HG02981 (cell line): ENCODE measurements around the gene NDUFA9.
A peak's percentile ranks its signal among the peaks of the same experiment; 100 is the strongest.

Experiments
- ATAC-seq: cut with Tn5 transposase; IDR thresholded peaks from one replicate; pipeline ENCODE4 v1.9.1; 2021; ENCODE audit warnings: mild to moderate bottlenecking, moderate library complexity; ENCODE audit not compliant: unreplicated experiment

Gene NDUFA9

DNA sequence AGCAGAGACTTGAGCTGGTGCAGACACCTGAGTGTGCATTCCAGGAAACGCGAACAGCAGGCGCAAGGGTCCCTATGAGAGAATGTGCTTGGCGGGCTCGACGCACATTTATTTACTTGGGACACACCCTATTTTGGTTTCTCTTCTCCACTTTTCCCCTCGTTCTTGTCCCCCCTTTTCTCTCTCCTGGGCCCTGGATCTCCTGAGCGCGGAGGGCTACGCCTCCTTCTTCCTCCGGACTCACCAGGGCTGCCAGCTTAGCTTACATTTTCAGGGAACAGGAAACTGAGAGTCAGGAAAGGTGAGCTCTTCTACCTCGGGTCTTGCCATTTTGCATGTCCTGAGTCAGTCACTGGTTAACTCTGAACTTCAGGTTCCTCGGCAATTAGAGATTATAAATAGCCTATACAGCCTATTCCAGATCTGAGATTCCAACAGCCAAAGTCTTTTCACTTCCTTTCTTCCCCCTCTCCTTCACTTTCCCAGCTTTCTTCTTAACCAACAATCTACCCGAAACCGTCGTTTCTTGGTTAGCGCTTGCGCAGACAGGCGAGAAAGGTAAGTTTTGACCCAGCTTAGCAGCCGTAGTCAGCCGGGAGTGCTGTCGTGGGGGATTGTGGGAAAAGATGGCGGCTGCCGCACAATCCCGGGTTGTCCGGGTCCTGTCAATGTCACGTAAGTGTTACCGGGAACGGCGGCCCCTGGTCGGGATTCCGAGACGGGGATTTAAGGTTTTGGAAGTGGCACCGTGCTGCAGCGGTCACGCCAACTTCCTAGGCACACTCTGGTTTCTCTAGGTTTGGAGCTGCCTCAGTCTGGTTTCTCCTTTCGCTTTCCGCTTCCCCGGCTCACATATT lies at the start of gene NDUFA9, which contains the start of gene AKAP3:
TSS of gene NDUFA9 (plus strand) at position 614 of the 857 bp plus-strand sequence. CDS start at position 627, 13 bp downstream.
TSS of gene AKAP3 (minus strand) at position 551 of the 857 bp plus-strand sequence. CDS start 10,855 bp downstream, outside the sequence.
- ATAC-seq, result peak; percentile 72

DNA sequence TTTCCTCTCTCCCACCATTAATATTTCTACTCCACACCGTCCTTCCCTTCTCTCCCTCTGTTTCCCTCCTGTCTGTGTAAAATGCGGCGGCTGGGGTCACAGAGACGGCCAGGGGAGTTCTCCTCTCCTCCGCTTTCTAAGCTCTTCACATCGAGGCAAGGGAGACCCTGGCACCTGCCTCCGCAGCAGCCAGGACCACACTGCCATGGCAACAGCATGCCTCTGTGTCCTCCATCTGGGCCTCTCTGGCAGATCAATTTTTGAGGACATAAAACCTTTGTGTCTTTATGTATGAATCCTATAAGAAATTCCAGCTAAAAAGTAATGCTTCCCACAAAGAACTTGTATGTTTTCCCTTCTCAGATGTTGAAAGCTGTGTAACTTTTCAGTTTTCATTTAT lies 45.5 kb upstream of the NDUFA9 start:
- no peak for ATAC-seq

DNA sequence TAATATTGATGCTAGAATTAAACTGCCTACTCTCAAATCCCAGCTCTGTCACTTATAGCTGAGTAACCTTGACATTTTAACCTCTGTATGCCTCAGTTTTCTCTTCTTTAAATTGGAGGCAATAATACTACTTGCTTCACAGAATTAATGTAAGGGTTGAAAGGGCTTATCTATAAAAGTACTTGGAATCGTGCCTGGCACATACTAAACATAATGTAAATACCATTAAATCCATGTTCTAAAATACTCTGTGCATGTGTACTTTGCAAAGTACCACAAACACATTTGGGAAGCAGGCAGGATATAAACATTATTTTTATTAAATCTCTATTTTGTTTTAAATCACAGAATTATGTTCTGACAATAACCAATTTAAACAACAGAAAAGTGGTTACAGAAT lies 45.0 kb upstream of the NDUFA9 start:
- ATAC-seq, result no peak

DNA sequence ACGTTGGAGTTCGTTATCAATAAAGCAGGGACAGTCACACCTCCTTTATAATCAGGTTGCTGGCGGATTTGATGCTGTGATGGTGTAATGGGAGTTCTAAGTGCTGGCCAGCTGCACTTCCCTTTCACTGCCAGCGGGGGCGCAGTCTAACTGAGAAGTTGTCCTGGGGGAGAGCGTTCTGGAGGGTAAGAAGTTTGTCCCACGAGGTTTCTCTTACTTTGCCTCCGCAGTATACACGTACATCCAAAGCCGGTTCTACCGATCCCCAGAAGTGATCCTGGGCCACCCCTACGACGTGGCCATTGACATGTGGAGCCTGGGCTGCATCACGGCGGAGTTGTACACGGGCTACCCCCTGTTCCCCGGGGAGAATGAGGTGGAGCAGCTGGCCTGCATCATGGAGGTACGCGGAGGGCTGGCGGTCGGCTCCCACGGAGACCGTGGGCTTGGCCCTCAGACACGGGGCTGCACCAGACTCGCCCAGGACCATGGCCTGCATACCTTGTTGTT lies 44.2 kb upstream of the NDUFA9 start:
- peak; percentile 90 for ATAC-seq

DNA sequence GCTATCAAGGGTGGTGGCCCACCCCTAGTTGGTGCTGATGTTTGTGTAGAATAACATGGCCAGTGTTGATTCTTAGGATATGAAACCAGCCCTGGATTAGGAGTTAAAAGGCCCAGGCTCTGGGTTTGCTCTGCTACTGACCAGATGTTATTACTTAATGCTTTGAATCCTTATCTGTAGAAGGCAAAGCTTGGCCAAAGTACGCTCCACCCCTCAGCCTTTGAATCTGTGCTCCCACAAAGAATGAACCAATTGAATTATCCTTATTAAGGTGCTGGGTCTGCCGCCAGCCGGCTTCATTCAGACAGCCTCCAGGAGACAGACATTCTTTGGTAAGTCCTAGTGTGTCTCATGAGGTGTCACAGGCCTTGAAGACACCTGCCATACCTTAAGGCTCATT lies 41.9 kb upstream of the NDUFA9 start:
- ATAC-seq, result no peak

DNA sequence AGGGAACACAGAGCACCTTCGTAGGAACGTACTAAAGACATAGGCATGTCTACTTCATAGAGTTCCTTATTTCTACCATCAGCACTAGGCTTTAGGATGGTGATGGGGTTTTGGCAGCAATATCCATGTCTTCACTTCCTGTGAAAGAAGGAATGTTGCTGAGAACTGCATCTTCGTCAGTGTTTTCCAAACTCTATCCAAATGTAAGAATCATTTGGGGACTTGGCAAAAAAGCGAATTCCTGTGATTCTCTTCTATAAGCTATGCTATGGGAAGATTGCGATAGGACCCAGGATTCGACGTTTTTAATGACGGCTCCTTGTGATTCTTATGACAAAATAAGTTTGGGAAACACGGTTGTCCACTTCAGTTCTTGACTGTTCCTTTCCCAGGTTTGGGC lies 39.8 kb upstream of the NDUFA9 start:
- no peak for ATAC-seq

DNA sequence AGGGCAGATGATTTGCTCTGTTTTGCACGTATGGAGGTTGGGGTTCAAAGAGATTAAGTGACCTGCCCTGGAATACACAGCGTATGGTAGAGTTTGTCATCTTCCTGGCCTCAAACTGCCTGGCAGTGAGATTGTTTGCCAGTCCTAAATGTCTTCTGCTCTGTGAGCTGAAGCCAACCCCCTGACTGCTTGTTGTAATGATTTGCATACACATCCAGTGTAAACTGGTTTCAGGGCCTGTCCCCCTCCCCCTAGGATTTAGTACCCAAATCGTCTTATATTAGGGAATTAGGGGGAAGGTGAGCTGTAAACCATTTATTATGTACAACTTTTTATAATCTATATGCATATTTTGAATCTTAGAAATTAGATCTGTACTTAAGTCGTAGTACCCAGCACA lies 38.4 kb upstream of the NDUFA9 start:
- ATAC-seq, result no peak

DNA sequence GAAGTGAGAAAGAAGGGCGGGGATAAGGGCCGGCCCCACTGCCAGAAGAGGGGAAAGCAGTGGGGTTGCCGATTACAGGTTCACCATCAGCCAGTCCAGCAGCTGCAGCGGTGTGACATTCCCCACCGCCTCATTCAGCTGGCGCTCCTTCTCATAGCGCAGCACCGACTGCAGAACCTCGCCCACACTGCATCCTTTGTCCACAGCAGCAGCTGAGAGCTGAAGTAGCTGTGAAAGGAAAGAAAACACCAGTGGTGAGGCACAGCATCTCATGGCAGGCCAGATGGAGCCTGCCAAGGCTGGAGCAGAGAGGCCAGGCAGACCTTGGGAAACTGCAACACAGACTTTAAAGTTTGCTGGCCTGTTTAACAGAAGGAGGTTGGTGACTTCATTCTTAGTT lies 33.2 kb upstream of the NDUFA9 start:
- no peak for ATAC-seq

DNA sequence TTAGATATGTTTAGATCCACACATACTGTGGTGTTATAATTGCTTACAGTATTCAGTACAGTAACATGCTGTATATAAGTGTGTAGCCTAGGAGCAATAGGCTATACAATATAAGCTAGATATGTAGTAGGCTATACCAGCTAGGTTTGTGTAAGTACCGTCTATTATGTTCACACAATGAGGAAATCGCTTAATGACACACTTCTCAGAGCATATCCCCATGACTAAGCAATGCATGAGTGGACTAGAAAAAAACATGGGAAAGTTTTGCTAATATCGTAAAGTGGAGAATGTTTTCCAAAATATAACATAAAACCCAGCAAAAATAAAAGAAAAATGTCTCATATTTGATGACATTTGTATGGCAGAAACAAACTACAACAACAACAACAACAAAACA lies 27.4 kb upstream of the NDUFA9 start:
- ATAC-seq, result no peak

DNA sequence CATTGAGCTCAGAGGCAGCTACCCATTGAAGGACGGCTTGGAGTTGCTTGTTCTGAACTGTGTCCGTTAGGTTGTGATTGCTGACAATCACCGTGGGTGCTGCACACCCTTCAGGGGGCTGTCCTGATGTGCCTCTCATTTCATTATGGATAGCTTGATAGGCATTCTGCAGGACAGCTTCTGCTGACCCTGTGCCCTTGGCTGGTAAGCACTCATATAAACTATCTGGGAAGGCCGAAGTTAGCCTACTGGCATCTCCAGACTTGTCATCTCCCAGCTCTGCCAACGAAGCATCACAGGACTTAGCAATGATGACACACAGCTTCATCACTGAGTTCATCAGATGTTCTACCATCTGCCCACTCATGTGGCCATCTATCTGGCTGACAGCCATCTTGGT lies 22.4 kb upstream of the NDUFA9 start:
- no peak for ATAC-seq

DNA sequence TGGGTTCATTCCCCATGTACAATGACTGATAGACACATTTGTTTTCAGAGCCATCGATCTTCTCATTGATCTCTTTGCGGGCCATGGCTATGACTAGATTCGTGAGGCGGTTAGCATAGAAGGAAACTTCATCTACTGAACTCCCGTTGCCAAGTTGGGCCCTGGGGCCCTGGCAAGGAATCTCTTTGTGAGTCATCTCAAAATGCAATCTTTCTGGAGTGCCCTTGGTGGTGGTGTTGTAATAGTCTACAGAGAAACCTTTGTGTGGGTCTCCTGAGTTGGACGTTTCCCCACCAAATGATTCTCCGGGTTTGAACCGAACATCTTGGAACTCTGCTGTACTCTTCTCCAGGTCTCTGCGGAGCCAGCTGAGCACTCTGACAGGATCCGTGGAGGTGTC lies 20.5 kb upstream of the NDUFA9 start:
- ATAC-seq, result no peak

DNA sequence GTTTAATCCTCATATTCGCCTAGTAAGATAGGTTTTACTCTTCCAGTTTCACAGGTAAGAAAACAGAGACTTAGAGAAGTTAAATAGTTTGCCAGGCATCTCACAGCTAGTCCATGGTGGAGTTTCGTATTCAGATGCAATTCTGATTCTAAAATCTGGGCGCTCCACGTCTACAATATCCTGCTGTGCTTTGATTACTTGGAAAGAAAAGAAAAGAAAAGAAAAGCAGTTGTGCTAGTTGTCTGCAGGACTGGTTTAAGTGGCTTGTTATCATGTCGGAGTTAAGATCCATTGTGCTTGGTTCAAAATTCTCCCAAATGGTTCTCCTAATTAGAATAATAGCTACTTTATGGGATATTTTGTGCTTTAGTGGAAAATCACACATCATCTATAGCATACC lies 18.7 kb upstream of the NDUFA9 start:
- ATAC-seq, result no peak

DNA sequence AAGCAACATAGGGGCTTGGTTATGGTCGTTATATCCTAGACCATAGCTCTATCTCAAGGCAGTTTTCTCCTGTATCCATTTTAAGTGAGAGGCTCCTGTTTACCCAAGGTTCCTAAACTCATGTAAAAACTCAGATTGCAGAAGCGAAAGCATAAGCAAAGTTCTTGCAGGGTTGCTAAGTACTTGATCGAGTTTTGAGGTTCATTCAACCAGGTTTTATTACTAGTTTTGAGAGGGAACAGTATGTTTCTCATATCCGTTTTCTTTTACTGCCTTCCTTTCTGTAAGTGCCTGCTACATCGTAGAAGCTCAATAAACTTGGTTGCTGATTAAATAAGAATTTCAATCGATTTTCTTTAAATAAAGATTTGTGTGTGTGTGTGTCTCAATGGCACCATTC lies 5.2 kb upstream of the NDUFA9 start:
- no peak for ATAC-seq

DNA sequence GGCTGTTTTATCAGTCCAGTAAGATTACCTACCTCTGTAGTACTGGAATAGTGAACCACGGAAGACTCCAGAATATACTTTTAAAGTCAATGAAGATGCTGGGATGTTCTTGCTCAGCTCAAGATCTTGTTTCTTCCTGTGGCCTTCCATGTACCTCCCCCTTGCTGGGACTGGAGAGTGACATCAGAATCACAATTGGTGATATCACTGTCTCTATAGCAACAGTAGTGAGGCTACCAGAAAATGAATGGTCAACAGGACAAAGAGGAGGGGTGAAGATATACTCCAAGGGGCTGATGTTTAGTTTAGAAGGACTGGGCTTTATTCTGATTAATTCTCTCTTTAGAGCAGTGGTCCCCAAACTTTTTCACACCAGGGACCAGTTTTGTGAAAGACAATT lies 3.9 kb upstream of the NDUFA9 start:
- ATAC-seq, result no peak

DNA sequence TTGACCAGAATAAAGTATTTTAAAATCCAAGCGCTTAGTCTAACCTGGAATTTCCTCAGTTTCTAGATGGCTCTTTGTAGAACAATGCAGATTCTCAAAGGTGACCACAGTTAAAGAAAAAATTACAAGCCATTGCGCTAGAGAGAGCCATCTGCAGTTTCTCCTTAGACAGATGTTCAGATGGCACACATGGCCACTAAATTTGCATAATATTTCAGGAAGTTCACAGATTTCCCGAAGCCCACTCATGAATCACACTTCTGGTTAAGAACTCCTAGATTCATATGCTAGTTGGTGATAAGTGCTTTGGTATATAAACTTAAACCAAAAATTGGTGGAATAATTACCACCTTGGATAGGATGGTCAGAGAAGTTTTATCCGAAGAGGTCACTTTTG lies 812 bp upstream of the NDUFA9 start:
- ATAC-seq, result peak; percentile 38

DNA sequence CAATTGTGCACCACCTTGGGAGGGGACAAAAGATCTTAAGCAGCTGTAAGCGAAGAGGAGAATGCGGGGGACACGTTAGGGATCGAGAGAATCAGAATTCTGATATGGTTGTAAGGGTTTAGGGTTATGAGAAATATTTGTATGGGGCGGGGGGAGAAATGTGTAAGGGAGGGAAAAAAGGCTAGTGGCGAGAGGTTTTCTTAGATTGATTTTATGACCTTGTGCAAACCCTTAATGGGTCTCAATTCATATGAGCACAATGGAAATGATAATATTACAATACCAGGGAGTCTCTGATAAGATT lies 396 bp downstream of the NDUFA9 start:
- no peak for ATAC-seq

DNA sequence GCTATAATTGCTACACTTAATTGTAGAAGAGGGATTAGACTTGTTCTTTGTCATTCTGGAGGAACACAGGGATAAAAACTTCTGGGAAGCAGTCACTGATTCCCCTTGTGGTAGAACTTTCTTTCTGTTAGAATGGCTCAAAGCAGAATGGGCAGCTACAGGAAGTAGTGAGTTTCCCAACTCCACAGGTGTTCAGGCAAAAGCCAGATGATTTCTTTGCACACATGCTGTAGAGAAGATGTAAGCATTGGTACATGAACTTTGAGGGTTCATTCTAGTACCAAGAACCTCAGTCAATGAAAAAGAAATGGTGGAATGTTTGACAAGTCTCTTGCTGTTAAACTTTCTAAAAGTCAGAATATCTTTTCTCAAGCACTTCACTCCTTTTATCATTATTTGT lies 4.3 kb downstream of the NDUFA9 start:
- ATAC-seq, result no peak

DNA sequence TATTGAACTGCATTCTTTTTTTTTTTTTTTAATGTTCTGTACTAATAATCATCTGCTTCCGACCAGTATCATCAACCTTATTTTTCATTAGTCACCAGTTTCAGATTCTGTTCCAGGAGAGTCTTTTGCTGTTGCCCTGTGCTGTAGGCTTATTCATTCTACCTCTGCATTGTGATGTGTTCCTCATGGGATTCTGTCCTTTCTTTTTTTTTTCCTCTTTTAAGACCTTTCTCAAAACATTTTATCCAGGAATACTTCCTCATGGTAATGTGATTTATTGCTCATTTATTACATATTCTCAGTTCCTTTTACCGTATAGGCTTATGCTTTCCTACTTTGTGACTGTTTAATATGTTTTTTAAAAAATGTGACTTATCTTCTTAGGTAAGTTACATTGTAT lies 4.8 kb downstream of the NDUFA9 start:
- ATAC-seq, result no peak

DNA sequence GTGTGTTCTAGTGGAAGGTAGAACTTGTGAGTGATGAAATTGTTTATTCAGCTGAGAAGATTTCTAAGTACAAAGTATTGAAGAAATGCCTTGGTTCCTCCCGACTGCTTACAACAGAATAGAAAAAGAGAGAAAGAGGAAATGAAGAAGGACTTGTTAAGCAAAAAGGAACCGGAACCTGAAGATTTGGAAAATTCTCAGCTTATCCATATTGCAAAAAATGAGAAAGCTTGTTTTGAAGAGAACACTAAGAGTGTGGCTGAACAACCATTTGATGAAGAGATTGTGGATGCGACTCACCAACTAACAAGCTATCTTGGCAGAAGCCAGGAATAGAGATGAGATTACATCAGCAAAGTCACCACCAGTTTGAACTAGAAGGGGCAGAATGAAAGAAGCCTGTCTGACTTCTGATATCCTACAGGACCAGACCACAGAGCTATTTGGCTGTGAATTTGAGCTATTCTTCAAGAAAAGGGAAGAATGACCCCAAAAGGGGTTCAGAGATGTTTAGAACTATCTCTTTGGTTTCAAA lies 15.1 kb downstream of the NDUFA9 start:
- no peak for ATAC-seq

DNA sequence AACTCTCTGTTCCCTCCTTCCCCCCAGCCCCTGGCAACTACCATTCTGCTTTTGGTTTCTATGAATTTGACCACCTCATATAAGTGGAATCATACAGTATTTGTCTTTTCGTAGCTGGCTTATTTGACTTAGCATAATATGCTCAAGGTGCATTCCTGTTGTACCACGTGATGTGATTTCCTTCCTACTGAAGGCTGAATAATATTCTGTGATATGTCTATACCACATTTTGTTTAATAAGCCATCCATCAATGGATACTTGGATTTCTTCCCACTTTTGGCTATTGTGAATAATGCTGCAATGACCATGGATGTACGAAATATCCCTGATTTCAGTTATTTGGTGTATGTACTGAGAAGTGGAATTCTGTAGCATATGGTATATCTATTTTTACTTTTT lies 16.3 kb downstream of the NDUFA9 start:
- ATAC-seq, result no peak

DNA sequence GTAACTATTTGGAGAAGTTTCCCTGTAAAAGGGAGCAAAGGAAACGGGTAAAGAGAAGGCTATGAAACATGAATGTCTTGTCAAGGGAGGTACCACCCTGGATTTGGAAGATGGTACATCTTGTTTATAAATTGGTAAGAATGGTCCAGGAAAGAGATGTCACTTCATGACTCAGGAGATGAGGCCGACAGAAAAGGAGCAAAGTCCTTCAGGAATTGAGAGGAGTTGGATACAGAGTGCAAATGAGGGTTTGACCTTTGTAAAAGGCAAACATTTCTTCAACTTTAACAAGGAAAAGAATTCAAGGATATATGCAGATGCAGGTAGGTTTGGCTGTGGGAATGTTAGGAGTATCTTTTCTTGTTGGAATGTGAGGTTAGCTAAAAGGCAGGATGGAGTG lies 30.8 kb downstream of the NDUFA9 start:
- ATAC-seq, result no peak

DNA sequence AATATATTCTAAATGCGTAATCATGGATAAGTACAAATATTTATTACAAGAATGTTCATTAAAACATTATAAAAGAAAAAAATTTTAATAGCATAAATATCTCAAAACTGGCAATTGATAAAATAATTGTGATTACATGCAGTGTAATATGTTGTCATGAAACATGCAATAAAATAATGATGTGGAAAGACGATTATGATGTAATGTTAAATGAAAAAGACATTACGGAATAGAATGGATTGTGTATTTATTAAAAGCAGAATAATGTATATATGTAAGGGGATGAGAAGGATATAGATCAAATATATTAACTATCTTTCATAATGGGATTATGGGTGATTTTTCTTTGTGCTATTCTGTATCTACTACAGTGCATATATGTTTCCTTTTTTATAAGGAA lies 32.8 kb downstream of the NDUFA9 start:
- no peak for ATAC-seq

DNA sequence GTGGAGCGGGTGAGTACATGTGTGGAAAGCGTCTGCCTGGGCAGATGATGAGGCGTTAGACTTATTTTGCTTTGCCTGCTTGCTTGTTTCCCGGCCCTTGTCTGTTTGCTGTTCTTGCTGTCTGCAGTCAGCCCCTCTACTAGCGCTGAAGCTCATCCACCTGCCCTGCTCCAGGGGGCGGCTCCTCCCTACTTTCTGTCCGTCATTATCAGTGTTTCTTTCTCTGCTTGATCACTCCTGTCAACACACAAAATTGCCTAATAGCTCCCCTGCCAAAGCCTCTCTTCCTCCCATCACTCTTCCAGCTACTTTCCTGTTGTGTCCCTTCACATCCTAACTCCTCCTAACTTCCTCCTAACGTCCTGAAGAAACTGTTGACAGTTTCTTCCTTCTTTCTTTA lies 36.4 kb downstream of the NDUFA9 start:
- no peak for ATAC-seq
